Stomach (tissue), 9 donors: ENCODE results near the gene PRPS1L1. TPM values are rescaled to one million over a fixed set of nuclear protein-coding genes. Genes with fewer than 3 reads are reported as not detected.

Experiments
- DNase-seq, 2 donors: peaks; one replicate each; pipeline versions ENCODE4 v3.0.0 to v3.0.0-alpha.2; 2013 to 2019
- H3K27ac ChIP-seq, 5 donors: fragments of 200-600 bp in 4 of 5; sonication (generic) in 4 of 5; one replicate each; pipeline ENCODE4 v1.5.1; 2013 to 2019; ENCODE audit warnings: mild to moderate bottlenecking in 1 of 5, moderate library complexity in 1 of 5
- H3K27me3 ChIP-seq, 3 donors: fragments of 200-600 bp; sonication (generic); one replicate each; pipeline ENCODE4 v1.5.1; 2017 to 2019; ENCODE audit warnings: mixed run types in 1 of 3
- H3K36me3 ChIP-seq, 4 donors: fragments of 200-600 bp; sonication (generic); 1 replicate in 3 of 4; 2 replicates in 1 of 4; pipeline ENCODE4 v1.5.1; 2016 to 2019
- H3K4me1 ChIP-seq, 4 donors: fragments of 200-600 bp; sonication (generic); one replicate each; pipeline ENCODE4 v1.5.1; 2016 to 2019
- H3K4me3 ChIP-seq, 4 donors: fragments of 200-600 bp; sonication (generic) in 3 of 4; one replicate each; pipeline ENCODE4 v1.5.1; 2016 to 2019; ENCODE audit warnings: mild to moderate bottlenecking in 1 of 4
- H3K9me3 ChIP-seq, 4 donors: fragments of 200-600 bp; sonication (generic); one replicate each; pipeline ENCODE4 v1.5.1; 2016 to 2019
- CTCF ChIP-seq, 7 experiments: fragments of 450-650 bp in 4 of 7; fragments of 200-600 bp in 3 of 7; sonication (generic) in 3 of 7; IDR thresholded peaks; one replicate each; pipeline ENCODE4 v1.5.1; 2016 to 2019; ENCODE audit warnings: antibody characterized with exemption in 7 of 7, control low read depth in 2 of 7, mild to moderate bottlenecking in 1 of 7
- EP300 ChIP-seq: sonication (generic); formaldehyde crosslinking; IDR thresholded peaks from one replicate; pipeline ENCODE4 v1.6.1; 2017; ENCODE audit warnings: antibody characterized with exemption
- POLR2A ChIP-seq, 4 donors: fragments of 450-650 bp; IDR thresholded peaks; one replicate each; pipeline ENCODE4 v1.6.1; 2016; ENCODE audit warnings: antibody characterized with exemption in 4 of 4, control low read depth in 2 of 4, mild to moderate bottlenecking in 1 of 4, moderate library complexity in 1 of 4
- POLR2AphosphoS5 ChIP-seq, 3 donors: sonication (generic); formaldehyde crosslinking; IDR thresholded peaks; one replicate each; pipeline ENCODE4 v1.6.1; 2016; ENCODE audit warnings: antibody characterized with exemption in 3 of 3
- WGBS, 5 donors: extraction: QIAGEN DNeasy Blood & Tissue Kit in 3 of 5; methylation state at CpG; one replicate each; pipeline versions ENCODE4 v1.1.5 to v1.1.7; 2013 to 2018; 5-methylcytosine and 5-hydroxymethylcytosine counted together
- intact Hi-C: fragments of 100-400 bp; cut with DNase I; formaldehyde crosslinking; loops from one replicate; pipeline ENCODE4 v1.15.1; 2023; ENCODE audit warnings: low total_unique reads
- polyA plus RNA-seq, 3 donors: library from polyadenylated mRNA; stranded (reverse); fragments of 200-250 nt; gene quantifications; one replicate each; pipeline ENCODE4 v1.2.3, GENCODE V29; 2013
- total RNA-seq, 5 donors: library from RNA; depleted of rRNA; stranded (reverse); fragments of >200 nt; gene quantifications; one replicate each; pipeline versions ENCODE4 v1.1.0 to v1.2.3, GENCODE V29; 2014 to 2016
- donor health status: healthy with polysubstance abuse.
- donor health status: Bipolar disorder and iron deficiency.
- donor health status: healthy.

The PRPS1L1 gene
- total and polyA plus RNA-seq, 8 donors, result not detected

- Histone ChIP-seq H3K4me3 (no peak overlapping the region), H3K27ac (no peak overlapping the region), H3K9me3 (no peaks in the 10 kb centered on the region), H3K4me1 (no peaks in the 10 kb centered on the region), H3K27me3 (no peaks in the 10 kb centered on the region), H3K36me3 (no peaks in the 10 kb centered on the region)
- TF ChIP-seq EP300 (no peak), POLR2A (IDR thresholded peaks at IDR 0.05) (no peak), CTCF (IDR thresholded peaks at IDR 0.05) (no peak), POLR2AphosphoS5 (IDR thresholded peaks at IDR 0.05) (no peak)
- DNase-seq, result no peak
- intact Hi-C loops, result no loop called here
- WGBS, 5 donors, result 45 to 76% (median 49%) methylated on average over 2 of the region's 2 CpGs
These were observed 50.7 kb downstream of the PRPS1L1 start for GRCh38 chr7:17976952-17977351.

Other genes starting within 250 kb of the PRPS1L1 start
- 100 to 1,000 TPM in 2 of 5 donors, 10 to 100 TPM in 3; 26.8 to 115 (median 43.7) TPM for gene SNX13, start 87.4 kb downstream of the PRPS1L1 start, total RNA-seq
- gene SNX13, start 87.4 kb downstream of the PRPS1L1 start, polyA plus RNA-seq, result 1 to 10 TPM; 6.0 to 7.2 (median 6.8) TPM